Endothelial cell of umbilical vein (primary cell): ENCODE measurements around the gene DDX17.

Source experiments
- CTCF ChIP-seq, 2 donors: IDR thresholded peaks; 1 replicate in 1 of 2; 2 replicates in 1 of 2; pipeline ENCODE4 v1.5.1; 2011; ENCODE audit warnings: low read length in 2 of 2, mild to moderate bottlenecking in 2 of 2, moderate library complexity in 2 of 2, control low read depth in 1 of 2, inconsistent platforms in 1 of 2, low read depth in 1 of 2; ENCODE audit not compliant: insufficient read depth in 1 of 2; ENCODE audit errors: extremely low read depth in 1 of 2
- EZH2 ChIP-seq: IDR thresholded peaks from 2 replicates; pipeline ENCODE4 v1.6.1; 2012; ENCODE audit warnings: borderline replicate concordance, low read depth, mild to moderate bottlenecking, moderate library complexity, low read length, inconsistent platforms; ENCODE audit not compliant: severe bottlenecking
- FOS ChIP-seq: IDR thresholded peaks from 2 replicates; pipeline ENCODE4 v1.6.1; 2011; ENCODE audit warnings: mild to moderate bottlenecking, low read length, moderate library complexity, borderline replicate concordance; ENCODE audit not compliant: insufficient read depth
- MAX ChIP-seq: IDR thresholded peaks from 2 replicates; pipeline ENCODE4 v1.6.1; 2011; ENCODE audit not compliant: insufficient read depth, insufficient read length
- POLR2A ChIP-seq: IDR thresholded peaks from 2 replicates; pipeline ENCODE4 v1.6.1; 2012; ENCODE audit warnings: low read depth, mild to moderate bottlenecking, control low read depth, low read length
- POLR2AphosphoS5 ChIP-seq: IDR thresholded peaks from 2 replicates; pipeline ENCODE4 v1.6.1; 2012; ENCODE audit warnings: low read depth, mild to moderate bottlenecking, control low read depth, low read length, moderate library complexity; ENCODE audit not compliant: insufficient read depth

GRCh38 chr22:38482662-38483308, 23.3 kb downstream of the DDX17 start:
- TF ChIP-seq FOS: no peak
- no peak for TF ChIP-seq CTCF (IDR thresholded peaks at IDR 0.05; ENCODE audit: extremely low read depth in 1 of 2, insufficient read depth in 1 of 2, low read depth in 1 of 2, low read length in 2 of 2)
- TF ChIP-seq POLR2A: no peak
- no peak for TF ChIP-seq POLR2AphosphoS5
- TF ChIP-seq EZH2: no peak
- no peak for TF ChIP-seq MAX
